ENCODE data around the gene AJUBA.
A peak's percentile ranks its signal among the peaks of the same experiment; 100 is the strongest.
"Not testable (repeated sequence)": the region's sequence is repeated elsewhere in the genome, so short reads cannot be mapped to it uniquely, and the experiment has no call there.

The AJUBA gene

GRCh38 chr14:23020143-23021128, 38.1 kb upstream of the AJUBA start:
- Histone ChIP-seq H3K4me3 (ENCODE audit: low read depth in 1 of 5, low read length in 5 of 5) (no peak overlapping the region), H3K27me3 (ENCODE audit: control insufficient read depth in 5 of 5, insufficient read depth in 4 of 5, low read length in 5 of 5) (no peaks in the 10 kb centered on the region), H3K9me3 (ENCODE audit: control insufficient read depth in 5 of 5, low read length in 5 of 5) (no peaks in the 10 kb centered on the region), H3K36me3 (ENCODE audit: control insufficient read depth in 5 of 5, insufficient read depth in 5 of 5, low read length in 5 of 5) (peaks cover 0 to 8% (median 5%) of the 10 kb centered on the region in 5 donors), H3K9ac (ENCODE audit: low read length in 5 of 5) (no peak overlapping the region), H3K27ac (ENCODE audit: low read depth, low read length) (no peak overlapping the region), H3K4me1 (ENCODE audit: control insufficient read depth in 5 of 5, insufficient read depth in 5 of 5, low read length in 5 of 5) (peaks cover 0 to 2% (median 0%) of the 10 kb centered on the region in 5 donors)

DNA sequence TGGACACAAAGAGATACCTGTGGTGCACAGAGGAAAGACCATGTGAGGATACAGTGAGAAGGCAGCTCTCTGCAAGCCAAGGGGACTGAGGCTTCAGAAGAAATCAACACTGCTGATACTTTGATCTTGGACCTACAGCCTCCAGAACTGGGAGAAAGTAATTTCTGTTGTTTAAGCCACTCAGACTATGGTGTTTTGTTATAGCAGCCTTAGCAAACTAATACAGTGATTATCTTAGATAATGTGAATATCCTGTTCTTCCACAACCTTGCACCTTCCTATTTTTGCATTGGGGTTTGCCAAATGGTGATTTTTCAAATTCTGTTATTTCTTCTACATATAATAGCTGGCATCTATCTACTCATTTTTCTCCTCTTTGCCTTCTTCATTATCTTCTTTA, 35.8 kb upstream of the AJUBA start:
- Histone ChIP-seq H3K36me3 (ENCODE audit: control insufficient read depth in 5 of 5, insufficient read depth in 5 of 5, low read length in 5 of 5) (no peaks in the 10 kb centered on the region), H3K9me3 (ENCODE audit: control insufficient read depth in 5 of 5, low read length in 5 of 5) (no peaks in the 10 kb centered on the region), H3K4me3 (ENCODE audit: low read depth in 1 of 5, low read length in 5 of 5) (no peak overlapping the region), H3K27me3 (ENCODE audit: control insufficient read depth in 5 of 5, insufficient read depth in 4 of 5, low read length in 5 of 5) (no peaks in the 10 kb centered on the region), H3K27ac (ENCODE audit: low read depth, low read length) (no peak overlapping the region), H3K9ac (ENCODE audit: low read length in 5 of 5) (no peak overlapping the region), H3K4me1 (ENCODE audit: control insufficient read depth in 5 of 5, insufficient read depth in 5 of 5, low read length in 5 of 5) (no peaks in the 10 kb centered on the region)

DNA sequence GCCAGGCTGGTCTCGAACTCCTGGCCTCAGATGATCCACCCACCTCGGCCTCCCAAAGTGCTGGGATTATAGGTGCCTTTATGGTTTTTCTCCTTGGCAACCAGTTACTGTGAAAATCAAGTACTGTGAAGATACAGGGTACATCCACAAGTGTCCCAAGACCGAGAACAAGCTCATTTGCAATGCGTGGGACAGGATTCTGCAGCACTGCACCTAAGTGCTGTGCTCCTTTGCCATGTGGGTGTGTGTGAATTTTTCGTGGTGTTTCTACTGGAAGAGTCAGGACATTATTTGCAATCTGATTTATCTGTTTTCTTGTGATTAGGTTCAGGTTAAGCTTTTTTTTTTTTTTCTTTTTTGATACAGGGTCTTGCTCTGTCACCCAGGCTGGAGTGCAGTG, 34.7 kb upstream of the AJUBA start:
- H3K9me3 ChIP-seq (ENCODE audit: control insufficient read depth in 5 of 5, low read length in 5 of 5): no peaks in the 10 kb centered on the region
- no peak overlapping the region for H3K9ac ChIP-seq (ENCODE audit: low read length in 5 of 5)
- no peak overlapping the region for H3K27ac ChIP-seq (ENCODE audit: low read depth, low read length)
- no peaks in the 10 kb centered on the region for H3K4me1 ChIP-seq (ENCODE audit: control insufficient read depth in 5 of 5, insufficient read depth in 5 of 5, low read length in 5 of 5)
- no peaks in the 10 kb centered on the region for H3K36me3 ChIP-seq (ENCODE audit: control insufficient read depth in 5 of 5, insufficient read depth in 5 of 5, low read length in 5 of 5)
- no peaks in the 10 kb centered on the region for H3K27me3 ChIP-seq (ENCODE audit: control insufficient read depth in 5 of 5, insufficient read depth in 4 of 5, low read length in 5 of 5)
- no peak overlapping the region for H3K4me3 ChIP-seq (ENCODE audit: low read depth in 1 of 5, low read length in 5 of 5)

GRCh38 chr14:23015618-23016017, 33.3 kb upstream of the AJUBA start:
- no peak overlapping the region for H3K9ac ChIP-seq (ENCODE audit: low read length in 5 of 5)
- H3K4me3 ChIP-seq (ENCODE audit: low read depth in 1 of 5, low read length in 5 of 5): no peak overlapping the region
- H3K9me3 ChIP-seq (ENCODE audit: control insufficient read depth in 5 of 5, low read length in 5 of 5): no peaks in the 10 kb centered on the region
- no peaks in the 10 kb centered on the region for H3K27me3 ChIP-seq (ENCODE audit: control insufficient read depth in 5 of 5, insufficient read depth in 4 of 5, low read length in 5 of 5)
- H3K4me1 ChIP-seq (ENCODE audit: control insufficient read depth in 5 of 5, insufficient read depth in 5 of 5, low read length in 5 of 5): no peaks in the 10 kb centered on the region
- H3K36me3 ChIP-seq (ENCODE audit: control insufficient read depth in 5 of 5, insufficient read depth in 5 of 5, low read length in 5 of 5): no peaks in the 10 kb centered on the region
- H3K27ac ChIP-seq (ENCODE audit: low read depth, low read length): no peak overlapping the region

GRCh38 chr14:23013749-23014054, 31.4 kb upstream of the AJUBA start:
- H3K4me1 ChIP-seq (ENCODE audit: control insufficient read depth in 5 of 5, insufficient read depth in 5 of 5, low read length in 5 of 5): peaks cover 0 to 11% (median 10%) of the 10 kb centered on the region in 5 donors
- not testable (repeated sequence) for H3K27ac ChIP-seq (ENCODE audit: low read depth, low read length); H3K9me3 ChIP-seq (ENCODE audit: control insufficient read depth in 5 of 5, low read length in 5 of 5); H3K4me3 ChIP-seq (ENCODE audit: low read depth in 1 of 5, low read length in 5 of 5); H3K9ac ChIP-seq (ENCODE audit: low read length in 5 of 5); H3K36me3 ChIP-seq (ENCODE audit: control insufficient read depth in 5 of 5, insufficient read depth in 5 of 5, low read length in 5 of 5); H3K27me3 ChIP-seq (ENCODE audit: control insufficient read depth in 5 of 5, insufficient read depth in 4 of 5, low read length in 5 of 5)

DNA sequence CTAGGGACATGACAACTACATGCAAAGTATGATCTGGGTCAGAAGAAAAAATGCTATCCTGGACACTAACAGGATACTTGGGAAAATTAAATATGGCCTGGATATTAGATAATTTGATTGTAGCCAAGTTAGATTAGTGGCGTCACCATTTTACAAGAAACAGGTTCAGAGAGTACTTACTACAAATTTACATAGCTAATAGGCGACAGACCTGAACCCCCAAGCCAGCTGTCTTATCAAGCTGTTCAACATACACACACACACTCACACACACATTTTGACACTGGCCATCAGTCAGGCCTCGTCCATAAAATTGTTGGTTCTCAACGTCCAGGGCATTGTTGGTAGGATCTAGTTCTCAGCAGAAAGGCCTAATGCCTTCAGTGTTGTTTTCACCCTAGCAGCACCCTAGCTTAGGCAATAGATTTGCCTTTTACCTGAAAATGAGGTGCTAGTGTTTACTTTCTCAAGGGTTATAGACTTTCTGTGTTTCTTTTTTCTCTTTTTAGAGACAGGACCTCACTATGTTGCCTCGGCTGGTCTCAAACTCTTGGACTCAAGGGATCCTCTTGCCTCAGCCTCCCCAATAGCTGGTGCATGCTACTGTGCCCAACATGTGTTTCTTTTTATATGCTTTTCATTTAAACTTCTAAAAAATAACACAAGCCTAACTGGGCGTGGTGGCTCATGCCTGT, 30.9 kb upstream of the AJUBA start:
- Histone ChIP-seq H3K27ac (ENCODE audit: low read depth, low read length) (no peak overlapping the region), H3K36me3 (ENCODE audit: control insufficient read depth in 5 of 5, insufficient read depth in 5 of 5, low read length in 5 of 5) (no peaks in the 10 kb centered on the region), H3K4me1 (ENCODE audit: control insufficient read depth in 5 of 5, insufficient read depth in 5 of 5, low read length in 5 of 5) (peaks cover 0 to 11% (median 10%) of the 10 kb centered on the region in 5 donors), H3K9ac (ENCODE audit: low read length in 5 of 5) (no peak overlapping the region), H3K9me3 (ENCODE audit: control insufficient read depth in 5 of 5, low read length in 5 of 5) (no peaks in the 10 kb centered on the region), H3K27me3 (ENCODE audit: control insufficient read depth in 5 of 5, insufficient read depth in 4 of 5, low read length in 5 of 5) (no peaks in the 10 kb centered on the region), H3K4me3 (ENCODE audit: low read depth in 1 of 5, low read length in 5 of 5) (no peak overlapping the region)

DNA sequence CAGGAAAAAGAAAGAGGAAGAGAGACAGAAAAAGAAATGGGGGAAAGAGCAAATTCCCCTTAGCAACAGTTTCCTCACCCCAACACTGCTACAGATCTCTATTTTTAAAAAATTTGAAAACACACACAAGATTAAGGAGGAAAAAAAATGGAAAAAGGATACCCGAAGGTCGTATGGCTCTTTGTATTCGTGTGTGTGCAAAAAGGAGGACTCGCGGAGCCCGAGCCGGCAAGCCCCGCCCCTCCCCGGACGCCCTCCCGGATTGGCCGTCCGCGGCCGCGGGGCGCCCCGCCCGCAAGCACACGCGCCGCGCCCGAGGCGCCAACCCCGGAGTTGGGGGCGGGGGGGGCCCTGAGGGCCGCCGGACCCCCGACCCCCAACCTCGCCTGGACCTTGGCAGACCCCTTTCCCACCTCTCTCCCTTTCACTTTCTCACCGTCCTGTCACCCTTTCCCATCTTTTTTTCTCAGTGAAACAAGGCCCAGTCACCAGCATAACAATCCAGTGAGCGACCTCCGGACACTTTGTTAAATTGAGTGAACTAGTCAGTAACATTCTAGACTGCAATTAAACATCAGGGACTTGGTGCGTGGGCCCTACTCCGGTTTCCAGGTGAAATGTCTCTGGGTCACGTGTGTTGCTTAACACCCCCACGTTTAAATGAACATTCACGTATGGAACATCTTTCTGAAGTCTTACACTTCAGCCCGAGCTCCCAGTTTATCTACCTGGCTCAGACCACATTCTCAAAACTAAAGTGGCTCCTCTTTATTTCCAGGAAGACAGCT, 27.8 kb upstream of the AJUBA start, which contains the start of gene C14orf93:
Gene C14orf93 (minus strand): TSS at position 205 of the 788 bp plus-strand sequence. CDS start 11,120 bp downstream, outside the sequence.
- H3K27me3 ChIP-seq (ENCODE audit: control insufficient read depth in 5 of 5, insufficient read depth in 4 of 5, low read length in 5 of 5): no peaks in the 10 kb centered on the region
- peaks cover 0 to 26% (median 23%) of the 10 kb centered on the region in 5 donors for H3K4me1 ChIP-seq (ENCODE audit: control insufficient read depth in 5 of 5, insufficient read depth in 5 of 5, low read length in 5 of 5)
- peak within 1 kb of the TSS; percentile 63 for H3K27ac ChIP-seq (ENCODE audit: low read depth, low read length)
- H3K9ac ChIP-seq (ENCODE audit: low read length in 5 of 5): peak within 1 kb of the TSS; percentile 34 to 71 (median 56)
- no peaks in the 10 kb centered on the region for H3K9me3 ChIP-seq (ENCODE audit: control insufficient read depth in 5 of 5, low read length in 5 of 5)
- H3K36me3 ChIP-seq (ENCODE audit: control insufficient read depth in 5 of 5, insufficient read depth in 5 of 5, low read length in 5 of 5): no peaks in the 10 kb centered on the region
- peak within 1 kb of the TSS; percentile 57 to 80 (median 69) for H3K4me3 ChIP-seq (ENCODE audit: low read depth in 1 of 5, low read length in 5 of 5)

DNA sequence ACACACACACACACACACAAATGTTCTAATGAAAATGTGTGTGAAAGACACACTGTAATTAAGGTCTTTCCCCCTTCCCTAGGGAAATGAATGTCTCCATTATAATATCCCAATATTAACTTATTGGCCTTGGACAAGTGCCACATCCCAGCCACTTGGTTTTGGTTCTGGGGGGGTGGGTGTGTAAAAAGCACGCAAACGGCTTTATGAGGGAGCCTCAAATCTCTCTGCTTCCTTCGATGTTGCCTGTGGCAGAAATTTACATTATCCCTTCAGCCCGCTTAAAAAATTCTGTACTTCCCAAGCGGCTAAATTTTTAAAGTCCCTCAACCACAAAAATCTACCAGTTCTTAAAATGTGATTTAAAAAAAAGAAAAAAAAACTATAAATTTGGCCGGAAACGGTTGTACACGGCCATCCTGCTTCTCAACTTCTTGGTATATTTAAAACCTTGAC, 27.2 kb upstream of the AJUBA start:
- peak overlapping the region; percentile 63 for H3K27ac ChIP-seq (ENCODE audit: low read depth, low read length)
- peaks cover 0 to 26% (median 23%) of the 10 kb centered on the region in 5 donors for H3K4me1 ChIP-seq (ENCODE audit: control insufficient read depth in 5 of 5, insufficient read depth in 5 of 5, low read length in 5 of 5)
- no peaks in the 10 kb centered on the region for H3K27me3 ChIP-seq (ENCODE audit: control insufficient read depth in 5 of 5, insufficient read depth in 4 of 5, low read length in 5 of 5)
- no peaks in the 10 kb centered on the region for H3K9me3 ChIP-seq (ENCODE audit: control insufficient read depth in 5 of 5, low read length in 5 of 5)
- H3K9ac ChIP-seq (ENCODE audit: low read length in 5 of 5): peak overlapping the region in 4 of 5 donors; percentile 34 to 59 (median 42)
- H3K36me3 ChIP-seq (ENCODE audit: control insufficient read depth in 5 of 5, insufficient read depth in 5 of 5, low read length in 5 of 5): no peaks in the 10 kb centered on the region
- peak overlapping the region; percentile 57 to 80 (median 69) for H3K4me3 ChIP-seq (ENCODE audit: low read depth in 1 of 5, low read length in 5 of 5)

DNA sequence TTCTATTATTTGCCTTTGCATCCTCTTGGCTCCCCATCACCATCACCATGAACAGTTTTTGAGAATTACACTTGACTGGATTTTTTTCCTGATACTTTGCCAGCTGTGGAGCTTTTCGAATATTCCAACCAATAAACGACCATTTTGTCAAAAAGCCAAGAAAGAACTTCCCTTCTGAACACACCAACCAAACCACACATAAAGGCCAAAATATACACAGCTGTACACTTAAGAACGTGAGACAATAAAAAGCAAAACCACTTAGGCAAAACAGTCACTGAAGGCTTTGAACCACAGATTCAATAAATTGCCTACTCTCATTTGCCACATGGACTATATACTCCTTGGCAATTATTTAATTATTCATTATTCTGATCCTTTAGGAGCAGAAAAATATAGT, 26.5 kb upstream of the AJUBA start:
- Histone ChIP-seq H3K36me3 (ENCODE audit: control insufficient read depth in 5 of 5, insufficient read depth in 5 of 5, low read length in 5 of 5) (no peaks in the 10 kb centered on the region), H3K27me3 (ENCODE audit: control insufficient read depth in 5 of 5, insufficient read depth in 4 of 5, low read length in 5 of 5) (no peaks in the 10 kb centered on the region), H3K9ac (ENCODE audit: low read length in 5 of 5) (no peak overlapping the region), H3K4me1 (ENCODE audit: control insufficient read depth in 5 of 5, insufficient read depth in 5 of 5, low read length in 5 of 5) (peaks cover 0 to 26% (median 23%) of the 10 kb centered on the region in 5 donors), H3K4me3 (ENCODE audit: low read depth in 1 of 5, low read length in 5 of 5) (no peak overlapping the region), H3K27ac (ENCODE audit: low read depth, low read length) (no peak overlapping the region), H3K9me3 (ENCODE audit: control insufficient read depth in 5 of 5, low read length in 5 of 5) (no peaks in the 10 kb centered on the region)

All from subcutaneous abdominal adipose tissue (tissue), 5 donors.